ENCODE data around the gene AKAP5.

AKAP5 gene

GRCh38 chr14:64439141-64439540 lies 26.2 kb upstream of the AKAP5 start:
- DNase-seq (ENCODE audit: low spot score) = no peak
- POLR2A ChIA-PET (ENCODE audit: low non-redundant PET) = no interaction called here
- TF ChIP-seq CTCF (conservative IDR thresholded peaks at IDR 0.05; ENCODE audit: low read depth) = no peak
- H3K27ac ChIP-seq = no peak overlapping the region
- CTCF ChIA-PET = interaction anchor here (0.8 kb wide), 1 partner anchor 9 kb away, joined by 4 read pairs; no protein-coding TSS in a partner anchor

- CTCF ChIA-PET = interaction anchor here (0.6 kb wide), 1 partner anchor 383 kb away, joined by 3 read pairs; no protein-coding TSS in a partner anchor
- POLR2A ChIA-PET (ENCODE audit: low non-redundant PET) = no interaction called here
- DNase-seq (ENCODE audit: low spot score) = no peak
- H3K27ac ChIP-seq = no peak overlapping the region
- no peak for TF ChIP-seq CTCF (conservative IDR thresholded peaks at IDR 0.05; ENCODE audit: low read depth)
Measured at GRCh38 chr14:64440494-64440893, 24.8 kb upstream of the AKAP5 start.

DNA sequence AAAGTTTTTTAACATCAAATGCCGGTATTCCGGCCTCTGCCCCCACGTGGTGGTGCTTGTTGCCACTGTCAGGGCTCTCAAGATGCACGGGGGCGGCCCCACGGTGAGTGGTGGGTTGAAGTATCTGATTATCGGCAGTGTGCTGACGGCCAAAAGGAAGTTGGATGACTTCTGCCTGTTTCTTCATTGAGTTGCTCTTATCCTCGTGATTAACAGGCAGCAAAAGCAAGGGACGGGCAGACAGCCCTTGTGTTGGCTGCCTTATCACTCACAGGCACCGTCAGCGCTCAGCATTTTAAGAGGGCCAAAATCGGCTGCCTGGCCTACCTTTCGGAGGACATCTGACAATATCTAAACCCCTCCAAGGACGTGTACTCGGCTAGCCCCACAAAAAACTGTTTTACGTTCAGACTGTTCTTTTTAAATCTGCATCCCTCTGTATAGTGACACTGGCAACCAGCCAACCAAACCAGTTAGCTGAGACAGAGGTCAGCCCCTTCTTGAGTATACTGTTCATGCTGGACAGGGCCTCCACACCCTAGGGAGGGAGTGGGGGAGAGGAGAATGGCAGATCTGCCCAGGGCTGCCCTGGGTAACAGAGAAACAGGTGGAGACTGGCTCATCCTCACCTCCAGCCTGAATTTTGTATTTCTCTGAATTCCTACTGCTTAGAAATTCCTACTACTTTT lies 22.9 kb upstream of the AKAP5 start:
- H3K27ac ChIP-seq = no peak overlapping the region
- TF ChIP-seq CTCF (conservative IDR thresholded peaks at IDR 0.05; ENCODE audit: low read depth) = no peak
- ChIA-PET POLR2A (ENCODE audit: low non-redundant PET) (no interaction called here), CTCF (interaction anchor here (0.7 kb wide), 1 partner anchor 210 kb away, joined by 6 read pairs; no protein-coding TSS in a partner anchor)
- no peak for DNase-seq (ENCODE audit: low spot score)

- ChIA-PET POLR2A (ENCODE audit: low non-redundant PET) (no interaction called here), CTCF (interaction anchor here (2.0 kb wide), 1 partner anchor 15 kb away, joined by 6 read pairs; no protein-coding TSS in a partner anchor)
- TF ChIP-seq CTCF (conservative IDR thresholded peaks at IDR 0.05; ENCODE audit: low read depth) = no peak
- no peak for DNase-seq (ENCODE audit: low spot score)
- no peak overlapping the region for H3K27ac ChIP-seq
Measured at GRCh38 chr14:64444140-64444539, 21.2 kb upstream of the AKAP5 start.

DNA sequence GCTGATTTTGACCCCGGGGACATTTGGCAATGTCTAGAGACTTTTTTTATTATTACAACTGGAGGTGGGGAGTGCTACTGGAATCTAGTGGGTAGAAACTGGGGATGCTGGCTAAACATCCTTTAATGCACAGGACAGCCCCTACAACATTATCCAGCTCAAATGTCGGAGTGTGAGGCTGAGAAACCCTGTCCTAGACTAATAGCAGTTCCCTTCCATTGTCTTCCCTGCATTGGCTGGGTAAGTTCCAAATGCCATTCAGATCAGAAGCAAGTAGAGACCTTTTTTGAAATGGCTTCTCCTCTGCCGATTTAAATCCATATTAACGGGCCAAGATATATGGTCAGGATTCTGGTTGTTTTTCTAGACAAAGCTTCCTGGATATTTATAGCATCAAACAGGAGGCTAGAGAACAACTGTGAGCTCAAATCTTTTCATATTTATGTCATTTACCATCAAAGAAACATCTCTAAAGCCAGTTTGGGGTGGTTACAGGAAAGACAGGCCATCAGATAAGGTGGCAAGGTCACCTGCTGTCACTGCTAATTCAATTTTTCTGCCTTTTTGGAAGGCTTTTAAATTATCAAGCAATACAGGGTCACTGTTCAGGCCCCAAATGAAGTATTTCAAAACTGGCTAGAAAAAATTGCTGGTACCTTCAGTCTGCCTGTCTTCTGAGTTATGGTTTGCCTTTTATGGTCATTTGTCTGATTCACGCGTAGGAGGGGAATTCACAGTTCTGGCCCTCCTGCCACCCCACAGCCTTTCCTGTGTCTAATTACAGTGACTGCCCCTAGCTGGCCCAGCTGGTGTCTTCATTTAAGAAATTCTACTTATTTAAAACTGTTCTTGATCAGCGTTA lies 20.1 kb upstream of the AKAP5 start:
- TF ChIP-seq CTCF (conservative IDR thresholded peaks at IDR 0.05; ENCODE audit: low read depth) = no peak
- DNase-seq (ENCODE audit: low spot score) = no peak
- no peak overlapping the region for H3K27ac ChIP-seq

DNA sequence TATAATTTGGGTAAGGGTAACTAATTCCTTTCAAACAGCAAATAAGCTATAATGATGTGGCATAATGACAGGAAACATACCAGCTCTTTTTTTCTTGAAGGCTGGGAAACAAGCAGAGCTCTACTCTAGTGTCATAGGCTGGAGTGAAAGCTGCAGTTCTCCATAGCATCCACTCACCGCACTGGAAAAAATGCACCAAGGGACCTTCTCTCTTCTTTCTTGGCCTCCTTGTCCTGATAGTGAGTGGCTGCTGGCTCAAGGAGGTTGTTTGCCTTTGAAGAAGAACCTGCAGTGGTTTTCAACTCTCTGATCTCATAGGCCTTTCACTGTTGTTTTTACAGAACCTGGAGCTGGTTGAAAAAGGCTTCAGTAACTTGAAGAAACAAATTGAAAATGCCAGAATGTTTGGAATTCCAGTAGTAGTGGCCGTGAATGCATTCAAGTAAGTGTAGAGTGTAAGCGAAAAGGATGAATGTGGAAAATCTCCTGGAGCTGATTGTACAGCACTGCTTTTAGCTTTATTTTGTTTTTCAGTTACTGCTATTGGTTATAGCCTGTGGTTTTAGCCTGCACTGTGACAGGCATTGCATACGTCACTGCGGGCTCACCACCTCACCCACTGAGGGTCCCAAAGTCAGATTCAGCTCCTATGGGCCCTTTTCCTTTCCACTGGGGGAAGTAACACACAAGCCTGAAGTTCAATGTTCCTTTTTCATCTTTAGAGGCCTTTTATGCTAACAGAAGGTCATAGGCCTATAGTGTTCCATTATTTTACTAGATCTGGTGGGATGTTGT lies 17.2 kb upstream of the AKAP5 start:
- H3K27ac ChIP-seq = no peak overlapping the region
- ChIA-PET CTCF (no interaction called here), POLR2A (ENCODE audit: low non-redundant PET) (no interaction called here)

More for the DNA sequence above, 20.1 kb upstream of the AKAP5 start:
- CTCF ChIA-PET = interaction anchor here (2.0 kb wide), 1 partner anchor 16 kb away, joined by 6 read pairs; no protein-coding TSS in a partner anchor
- POLR2A ChIA-PET (ENCODE audit: low non-redundant PET) = no interaction called here

More for the DNA sequence above, 17.2 kb upstream of the AKAP5 start:
- DNase-seq (ENCODE audit: low spot score) = no peak
- TF ChIP-seq CTCF (conservative IDR thresholded peaks at IDR 0.05; ENCODE audit: low read depth) = no peak
